Measurements from ENCODE around the gene ONECUT2.

The ONECUT2 gene

GRCh38 chr18:57409650-57410049, 25.5 kb upstream of the ONECUT2 start:
- H3K4me3 ChIP-seq (replicated peaks in 1 of 2; ENCODE audit: low read depth in 2 of 2, low read length in 2 of 2), result no peak overlapping the region
- TF ChIP-seq CTCF (IDR thresholded peaks at IDR 0.05; ENCODE audit: low read depth, low read length), result no peak
- no peak for DNase-seq (ENCODE audit: low read depth in 2 of 2)

GRCh38 chr18:57410749-57411148, 24.4 kb upstream of the ONECUT2 start:
- no peak for DNase-seq (ENCODE audit: low read depth in 2 of 2)
- TF ChIP-seq CTCF (IDR thresholded peaks at IDR 0.05; ENCODE audit: low read depth, low read length), result no peak
- H3K4me3 ChIP-seq (replicated peaks in 1 of 2; ENCODE audit: low read depth in 2 of 2, low read length in 2 of 2), result no peak overlapping the region

GRCh38 chr18:57416542-57416941, 18.6 kb upstream of the ONECUT2 start:
- DNase-seq (ENCODE audit: low read depth in 2 of 2), result no peak
- H3K4me3 ChIP-seq (replicated peaks in 1 of 2; ENCODE audit: low read depth in 2 of 2, low read length in 2 of 2), result no peak overlapping the region
- TF ChIP-seq CTCF (IDR thresholded peaks at IDR 0.05; ENCODE audit: low read depth, low read length), result no peak

- DNase-seq (ENCODE audit: low read depth in 2 of 2), result no peak
- H3K4me3 ChIP-seq (replicated peaks in 1 of 2; ENCODE audit: low read depth in 2 of 2, low read length in 2 of 2), result no peak overlapping the region
- no peak for TF ChIP-seq CTCF (IDR thresholded peaks at IDR 0.05; ENCODE audit: low read depth, low read length)
Observed at GRCh38 chr18:57422313-57422872, 12.8 kb upstream of the ONECUT2 start.

GRCh38 chr18:57423821-57424220, 11.4 kb upstream of the ONECUT2 start:
- DNase-seq (ENCODE audit: low read depth in 2 of 2), result no peak
- no peak for TF ChIP-seq CTCF (IDR thresholded peaks at IDR 0.05; ENCODE audit: low read depth, low read length)
- H3K4me3 ChIP-seq (replicated peaks in 1 of 2; ENCODE audit: low read depth in 2 of 2, low read length in 2 of 2), result no peak overlapping the region

- TF ChIP-seq CTCF (IDR thresholded peaks at IDR 0.05; ENCODE audit: low read depth, low read length), result no peak
- DNase-seq (ENCODE audit: low read depth in 2 of 2), result no peak
- no peak overlapping the region for H3K4me3 ChIP-seq (replicated peaks in 1 of 2; ENCODE audit: low read depth in 2 of 2, low read length in 2 of 2)
Observed at GRCh38 chr18:57425096-57425495, 10.1 kb upstream of the ONECUT2 start.

GRCh38 chr18:57426187-57426586, 9.0 kb upstream of the ONECUT2 start:
- H3K4me3 ChIP-seq (replicated peaks in 1 of 2; ENCODE audit: low read depth in 2 of 2, low read length in 2 of 2), result no peak overlapping the region
- DNase-seq (ENCODE audit: low read depth in 2 of 2), result no peak
- no peak for TF ChIP-seq CTCF (IDR thresholded peaks at IDR 0.05; ENCODE audit: low read depth, low read length)
